Posterior vena cava (tissue), 2 donors: ENCODE measurements around the gene RBM47. TPM values are rescaled to one million over a fixed set of nuclear protein-coding genes. Genes with fewer than 3 reads are reported as not detected.

Experiments used
- microRNA-seq, 2 donors: library from miRNA; unstranded; fragments of <30 nt; microRNA quantifications; one replicate each; pipeline ENCODE4 v1.2.0, GENCODE V29; 2020 to 2021; ENCODE audit warnings: borderline microRNAs expressed in 2 of 2
- total RNA-seq, 2 donors: library from RNA; stranded (reverse); fragmentation: NEBNext Ultra II Directional; extraction: Animal tissue kit (Norgen Biotek cat#: 25700); gene quantifications; one replicate each; pipeline ENCODE4 v1.2.1, GENCODE V29; 2021
- donor health status: DM: yes; HTN: yes; CAD: no.
- donor health status: DM: yes; HTN: yes; CAD: no.

The RBM47 gene
- total RNA-seq, 2 donors from 2014 or later, result 12.5 to 22.6 TPM

Small RNA genes within 50 kb of the gene (microRNA-seq; reads per million reads assigned to microRNA genes)
- 0 reads per million in 2 donors for gene MIR4802

Other genes starting within 250 kb of the RBM47 start
- gene NSUN7, start 120.1 kb upstream of the RBM47 start, total RNA-seq, result under 1 TPM; 0.52 to 0.65 TPM